Coronary artery (tissue), 2 donors: Measurements from ENCODE around the gene CNTLN.
"Not testable (repeated sequence)": the region's sequence is repeated elsewhere in the genome, so short reads cannot be mapped to it uniquely, and the experiment has no call there.

Source experiments
- DNase-seq: peaks from one replicate; pipeline ENCODE4 v3.0.0-alpha.2; 2017; ENCODE audit warnings: low spot score
- H3K27ac ChIP-seq, 2 donors: fragments of 200-600 bp; sonication (generic); one replicate each; pipeline ENCODE4 v1.5.1; 2016 to 2019
- H3K4me3 ChIP-seq: fragments of 200-600 bp; sonication (generic); 2 replicates; pipeline ENCODE4 v1.5.1; 2016; ENCODE audit warnings: mild to moderate bottlenecking, moderate library complexity
- CTCF ChIP-seq: fragments of 200-600 bp; sonication (generic); IDR thresholded peaks from one replicate; pipeline ENCODE4 v1.5.1; 2019; ENCODE audit warnings: antibody characterized with exemption

The CNTLN gene

GRCh38 chr9:17140418-17140817, 5.6 kb downstream of the CNTLN start:
- no peak overlapping the region for H3K27ac ChIP-seq
- H3K4me3 ChIP-seq: no peak overlapping the region
- no peak for TF ChIP-seq CTCF
- DNase-seq: no peak

GRCh38 chr9:17148324-17148723, 13.5 kb downstream of the CNTLN start:
- H3K4me3 ChIP-seq: no peak overlapping the region
- no peak for DNase-seq
- no peak for TF ChIP-seq CTCF
- no peak overlapping the region for H3K27ac ChIP-seq

GRCh38 chr9:17159469-17159868, 24.6 kb downstream of the CNTLN start:
- DNase-seq: no peak
- no peak overlapping the region for H3K27ac ChIP-seq
- no peak for TF ChIP-seq CTCF
- no peak overlapping the region for H3K4me3 ChIP-seq

GRCh38 chr9:17160327-17160726, 25.5 kb downstream of the CNTLN start:
- no peak for TF ChIP-seq CTCF
- Histone ChIP-seq H3K4me3 (no peak overlapping the region), H3K27ac (no peak overlapping the region)
- no peak for DNase-seq

- no peak overlapping the region for H3K27ac ChIP-seq
- no peak for TF ChIP-seq CTCF
- no peak for DNase-seq
- H3K4me3 ChIP-seq: no peak overlapping the region
These were observed 30.9 kb downstream of the CNTLN start for GRCh38 chr9:17165764-17166163.

- H3K4me3 ChIP-seq: no peak overlapping the region
- no peak for TF ChIP-seq CTCF
- no peak for DNase-seq
These were observed 31.5 kb downstream of the CNTLN start for GRCh38 chr9:17166346-17166745.

GRCh38 chr9:17171309-17172094, 36.7 kb downstream of the CNTLN start:
- no peak for TF ChIP-seq CTCF
- no peak for DNase-seq

More at GRCh38 chr9:17166346-17166745, 31.5 kb downstream of the CNTLN start:
- H3K27ac ChIP-seq: no peak overlapping the region

GRCh38 chr9:17177496-17177895, 42.7 kb downstream of the CNTLN start:
- not testable (repeated sequence) for H3K27ac ChIP-seq, DNase-seq, H3K4me3 ChIP-seq

More at GRCh38 chr9:17171309-17172094, 36.7 kb downstream of the CNTLN start:
- no peak overlapping the region for H3K4me3 ChIP-seq
- H3K27ac ChIP-seq: no peak overlapping the region
